GM12878 (cell line): ENCODE measurements around the gene SIGLEC10. TPM values are rescaled to one million over a fixed set of nuclear protein-coding genes. Genes with fewer than 3 reads are reported as not detected.

ENCODE experiments used
- CEBPB ChIP-seq, 2 experiments: fragments of 150-350 bp in 1 of 2; IDR thresholded peaks; 2 replicates each; pipeline ENCODE4 v1.6.1; 2012 to 2014; ENCODE audit warnings: low read depth in 2 of 2, low read length in 2 of 2, borderline replicate concordance in 1 of 2, inconsistent platforms in 1 of 2
- MYC ChIP-seq: IDR thresholded peaks from 2 replicates; pipeline ENCODE4 v1.6.1; 2011; ENCODE audit warnings: mild to moderate bottlenecking, low read length, moderate library complexity, inconsistent platforms; ENCODE audit not compliant: insufficient read depth, insufficient replicate concordance, insufficient read length, severe bottlenecking
- NBN ChIP-seq: fragments of 450-650 bp; IDR thresholded peaks from 2 replicates; pipeline ENCODE4 v1.6.1; 2016
- SMARCA5 ChIP-seq: fragments of 450-650 bp; IDR thresholded peaks from 2 replicates; pipeline ENCODE4 v1.6.1; 2017; ENCODE audit warnings: mild to moderate bottlenecking
- SMC3 ChIP-seq: IDR thresholded peaks from 2 replicates; pipeline ENCODE4 v1.6.1; 2011; ENCODE audit warnings: low read length, improper control_type of control experiment, borderline replicate concordance
- TAF1 ChIP-seq: IDR thresholded peaks from 2 replicates; pipeline ENCODE4 v1.6.1; 2011; ENCODE audit warnings: mild to moderate bottlenecking, low read depth, low read length, borderline replicate concordance
- ZZZ3 ChIP-seq: IDR thresholded peaks from 2 replicates; pipeline ENCODE4 v1.6.1; 2011; ENCODE audit warnings: low read depth; ENCODE audit not compliant: control insufficient read depth, insufficient read length
- polyA plus RNA-seq, 11 experiments: library from polyadenylated mRNA; depleted of rRNA in 4 of 11; unstranded in 6 of 11; stranded (reverse) in 5 of 11; fragments of >200 nt; fragmentation: Nextera tagmentation in 4 of 11; fragmentation: Illumina TruSeq in 1 of 11; extraction: Ambion mirVana in 4 of 11; extraction: Trizol in 1 of 11; gene quantifications; 1 replicate in 1 of 11; 2 replicates in 10 of 11; pipeline versions ENCODE4 v1.2.1 to v1.2.3, GENCODE V29; 2011 to 2016; ENCODE audit warnings: inconsistent platforms in 2 of 11, missing spikeins in 2 of 11, low read depth in 1 of 11
- total RNA-seq, 4 experiments: library from RNA; depleted of rRNA in 3 of 4; stranded (reverse); fragments of >200 nt in 3 of 4; fragmentation: Illumina TruSeq in 1 of 4; extraction: Trizol in 1 of 4; gene quantifications; 2 replicates each; pipeline versions ENCODE4 v1.2.1 to v1.2.3, GENCODE V29; 2013 to 2021
- TF ChIP-seq, protein P1 (sequence below): fragments of 450-650 bp; IDR thresholded peaks from 2 replicates; pipeline ENCODE4 v1.6.1; 2017; ENCODE audit warnings: antibody characterized with exemption, mild to moderate bottlenecking, moderate library complexity
- TF ChIP-seq, protein P2 (sequence below): IDR thresholded peaks from 2 replicates; pipeline ENCODE4 v1.6.1; 2012; ENCODE audit warnings: mild to moderate bottlenecking, low read depth, low read length
- TF ChIP-seq, protein P3 (sequence below): fragments of 450-650 bp; IDR thresholded peaks from 2 replicates; pipeline ENCODE4 v1.6.1; 2017; ENCODE audit warnings: borderline replicate concordance
- TF ChIP-seq, protein P4 (sequence below): fragments of 450-650 bp; IDR thresholded peaks from 2 replicates; pipeline ENCODE4 v1.6.1; 2017; ENCODE audit warnings: mild to moderate bottlenecking
- TF ChIP-seq, protein P5 (sequence below): fragments of 450-650 bp; IDR thresholded peaks from 2 replicates; pipeline ENCODE4 v1.6.1; 2017; ENCODE audit warnings: mild to moderate bottlenecking, moderate library complexity

The SIGLEC10 gene
- total and polyA plus RNA-seq, 10 of the 15 experiments (the other 5 are each of a cell fraction or from before 2014, with no cell fraction given) = 2.3 to 16.8 (median 7.8) TPM

DNA sequence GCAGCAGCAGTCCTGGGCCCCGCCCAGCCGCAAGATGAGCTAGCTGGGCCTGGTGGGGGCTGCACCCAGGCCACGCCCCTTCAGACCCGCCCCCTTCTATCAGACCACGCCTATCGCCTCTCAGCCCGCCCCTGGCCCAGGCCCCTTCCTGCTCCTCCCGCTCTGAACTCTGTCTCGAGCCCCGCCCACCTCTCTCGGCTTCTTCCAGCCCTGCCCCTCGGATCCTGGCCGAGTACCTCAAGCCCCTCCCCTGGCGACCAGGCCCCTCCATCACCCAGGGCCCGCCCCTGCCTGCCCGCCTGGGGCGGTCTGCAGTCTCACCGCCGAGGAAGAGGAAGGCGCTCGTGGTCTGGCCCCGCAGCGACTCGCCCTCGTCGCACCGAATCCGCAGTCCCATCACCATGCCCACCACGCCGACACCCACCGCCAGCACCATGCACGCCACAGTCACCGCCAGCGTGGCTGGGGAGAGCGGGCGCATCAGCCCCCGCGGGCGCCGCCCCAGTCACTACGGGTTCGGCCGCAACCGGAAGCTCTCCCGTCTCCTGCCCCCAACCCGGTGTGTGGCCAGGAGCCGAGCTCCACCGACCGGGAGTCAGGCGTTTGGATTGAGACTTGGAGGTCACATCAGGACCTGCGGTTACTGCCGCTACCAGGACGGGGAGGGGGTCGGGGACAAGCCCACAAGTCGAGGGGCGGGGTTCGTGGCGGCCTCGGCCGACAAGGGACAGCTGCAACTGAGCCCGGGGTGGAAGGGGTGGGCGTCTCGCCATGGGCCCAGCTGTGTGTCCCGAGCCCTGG lies 49.7 kb downstream of the SIGLEC10 start (continued):
- TF ChIP-seq, protein P1, sequence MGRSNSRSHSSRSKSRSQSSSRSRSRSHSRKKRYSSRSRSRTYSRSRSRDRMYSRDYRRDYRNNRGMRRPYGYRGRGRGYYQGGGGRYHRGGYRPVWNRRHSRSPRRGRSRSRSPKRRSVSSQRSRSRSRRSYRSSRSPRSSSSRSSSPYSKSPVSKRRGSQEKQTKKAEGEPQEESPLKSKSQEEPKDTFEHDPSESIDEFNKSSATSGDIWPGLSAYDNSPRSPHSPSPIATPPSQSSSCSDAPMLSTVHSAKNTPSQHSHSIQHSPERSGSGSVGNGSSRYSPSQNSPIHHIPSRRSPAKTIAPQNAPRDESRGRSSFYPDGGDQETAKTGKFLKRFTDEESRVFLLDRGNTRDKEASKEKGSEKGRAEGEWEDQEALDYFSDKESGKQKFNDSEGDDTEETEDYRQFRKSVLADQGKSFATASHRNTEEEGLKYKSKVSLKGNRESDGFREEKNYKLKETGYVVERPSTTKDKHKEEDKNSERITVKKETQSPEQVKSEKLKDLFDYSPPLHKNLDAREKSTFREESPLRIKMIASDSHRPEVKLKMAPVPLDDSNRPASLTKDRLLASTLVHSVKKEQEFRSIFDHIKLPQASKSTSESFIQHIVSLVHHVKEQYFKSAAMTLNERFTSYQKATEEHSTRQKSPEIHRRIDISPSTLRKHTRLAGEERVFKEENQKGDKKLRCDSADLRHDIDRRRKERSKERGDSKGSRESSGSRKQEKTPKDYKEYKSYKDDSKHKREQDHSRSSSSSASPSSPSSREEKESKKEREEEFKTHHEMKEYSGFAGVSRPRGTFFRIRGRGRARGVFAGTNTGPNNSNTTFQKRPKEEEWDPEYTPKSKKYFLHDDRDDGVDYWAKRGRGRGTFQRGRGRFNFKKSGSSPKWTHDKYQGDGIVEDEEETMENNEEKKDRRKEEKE = no peak
- no peak for TF ChIP-seq TAF1
- no peak for TF ChIP-seq ZZZ3
- TF ChIP-seq CEBPB (IDR thresholded peaks at IDR 0.05; ENCODE audit: borderline replicate concordance in 1 of 2, low read depth in 2 of 2, low read length in 2 of 2) = no peak
- no peak for TF ChIP-seq SMARCA5
- TF ChIP-seq, protein P2, sequence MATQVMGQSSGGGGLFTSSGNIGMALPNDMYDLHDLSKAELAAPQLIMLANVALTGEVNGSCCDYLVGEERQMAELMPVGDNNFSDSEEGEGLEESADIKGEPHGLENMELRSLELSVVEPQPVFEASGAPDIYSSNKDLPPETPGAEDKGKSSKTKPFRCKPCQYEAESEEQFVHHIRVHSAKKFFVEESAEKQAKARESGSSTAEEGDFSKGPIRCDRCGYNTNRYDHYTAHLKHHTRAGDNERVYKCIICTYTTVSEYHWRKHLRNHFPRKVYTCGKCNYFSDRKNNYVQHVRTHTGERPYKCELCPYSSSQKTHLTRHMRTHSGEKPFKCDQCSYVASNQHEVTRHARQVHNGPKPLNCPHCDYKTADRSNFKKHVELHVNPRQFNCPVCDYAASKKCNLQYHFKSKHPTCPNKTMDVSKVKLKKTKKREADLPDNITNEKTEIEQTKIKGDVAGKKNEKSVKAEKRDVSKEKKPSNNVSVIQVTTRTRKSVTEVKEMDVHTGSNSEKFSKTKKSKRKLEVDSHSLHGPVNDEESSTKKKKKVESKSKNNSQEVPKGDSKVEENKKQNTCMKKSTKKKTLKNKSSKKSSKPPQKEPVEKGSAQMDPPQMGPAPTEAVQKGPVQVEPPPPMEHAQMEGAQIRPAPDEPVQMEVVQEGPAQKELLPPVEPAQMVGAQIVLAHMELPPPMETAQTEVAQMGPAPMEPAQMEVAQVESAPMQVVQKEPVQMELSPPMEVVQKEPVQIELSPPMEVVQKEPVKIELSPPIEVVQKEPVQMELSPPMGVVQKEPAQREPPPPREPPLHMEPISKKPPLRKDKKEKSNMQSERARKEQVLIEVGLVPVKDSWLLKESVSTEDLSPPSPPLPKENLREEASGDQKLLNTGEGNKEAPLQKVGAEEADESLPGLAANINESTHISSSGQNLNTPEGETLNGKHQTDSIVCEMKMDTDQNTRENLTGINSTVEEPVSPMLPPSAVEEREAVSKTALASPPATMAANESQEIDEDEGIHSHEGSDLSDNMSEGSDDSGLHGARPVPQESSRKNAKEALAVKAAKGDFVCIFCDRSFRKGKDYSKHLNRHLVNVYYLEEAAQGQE = no peak
- TF ChIP-seq SMC3 = 0 out of 2 replicates have a peak, but pooled peaks have one; percentile 4
- TF ChIP-seq, protein P3, sequence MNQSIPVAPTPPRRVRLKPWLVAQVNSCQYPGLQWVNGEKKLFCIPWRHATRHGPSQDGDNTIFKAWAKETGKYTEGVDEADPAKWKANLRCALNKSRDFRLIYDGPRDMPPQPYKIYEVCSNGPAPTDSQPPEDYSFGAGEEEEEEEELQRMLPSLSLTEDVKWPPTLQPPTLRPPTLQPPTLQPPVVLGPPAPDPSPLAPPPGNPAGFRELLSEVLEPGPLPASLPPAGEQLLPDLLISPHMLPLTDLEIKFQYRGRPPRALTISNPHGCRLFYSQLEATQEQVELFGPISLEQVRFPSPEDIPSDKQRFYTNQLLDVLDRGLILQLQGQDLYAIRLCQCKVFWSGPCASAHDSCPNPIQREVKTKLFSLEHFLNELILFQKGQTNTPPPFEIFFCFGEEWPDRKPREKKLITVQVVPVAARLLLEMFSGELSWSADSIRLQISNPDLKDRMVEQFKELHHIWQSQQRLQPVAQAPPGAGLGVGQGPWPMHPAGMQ = peak; percentile 30; the same call in 1 of the 2 replicates
- TF ChIP-seq, protein P4, sequence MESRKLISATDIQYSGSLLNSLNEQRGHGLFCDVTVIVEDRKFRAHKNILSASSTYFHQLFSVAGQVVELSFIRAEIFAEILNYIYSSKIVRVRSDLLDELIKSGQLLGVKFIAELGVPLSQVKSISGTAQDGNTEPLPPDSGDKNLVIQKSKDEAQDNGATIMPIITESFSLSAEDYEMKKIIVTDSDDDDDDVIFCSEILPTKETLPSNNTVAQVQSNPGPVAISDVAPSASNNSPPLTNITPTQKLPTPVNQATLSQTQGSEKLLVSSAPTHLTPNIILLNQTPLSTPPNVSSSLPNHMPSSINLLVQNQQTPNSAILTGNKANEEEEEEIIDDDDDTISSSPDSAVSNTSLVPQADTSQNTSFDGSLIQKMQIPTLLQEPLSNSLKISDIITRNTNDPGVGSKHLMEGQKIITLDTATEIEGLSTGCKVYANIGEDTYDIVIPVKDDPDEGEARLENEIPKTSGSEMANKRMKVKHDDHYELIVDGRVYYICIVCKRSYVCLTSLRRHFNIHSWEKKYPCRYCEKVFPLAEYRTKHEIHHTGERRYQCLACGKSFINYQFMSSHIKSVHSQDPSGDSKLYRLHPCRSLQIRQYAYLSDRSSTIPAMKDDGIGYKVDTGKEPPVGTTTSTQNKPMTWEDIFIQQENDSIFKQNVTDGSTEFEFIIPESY = no peak
- TF ChIP-seq, protein P5, sequence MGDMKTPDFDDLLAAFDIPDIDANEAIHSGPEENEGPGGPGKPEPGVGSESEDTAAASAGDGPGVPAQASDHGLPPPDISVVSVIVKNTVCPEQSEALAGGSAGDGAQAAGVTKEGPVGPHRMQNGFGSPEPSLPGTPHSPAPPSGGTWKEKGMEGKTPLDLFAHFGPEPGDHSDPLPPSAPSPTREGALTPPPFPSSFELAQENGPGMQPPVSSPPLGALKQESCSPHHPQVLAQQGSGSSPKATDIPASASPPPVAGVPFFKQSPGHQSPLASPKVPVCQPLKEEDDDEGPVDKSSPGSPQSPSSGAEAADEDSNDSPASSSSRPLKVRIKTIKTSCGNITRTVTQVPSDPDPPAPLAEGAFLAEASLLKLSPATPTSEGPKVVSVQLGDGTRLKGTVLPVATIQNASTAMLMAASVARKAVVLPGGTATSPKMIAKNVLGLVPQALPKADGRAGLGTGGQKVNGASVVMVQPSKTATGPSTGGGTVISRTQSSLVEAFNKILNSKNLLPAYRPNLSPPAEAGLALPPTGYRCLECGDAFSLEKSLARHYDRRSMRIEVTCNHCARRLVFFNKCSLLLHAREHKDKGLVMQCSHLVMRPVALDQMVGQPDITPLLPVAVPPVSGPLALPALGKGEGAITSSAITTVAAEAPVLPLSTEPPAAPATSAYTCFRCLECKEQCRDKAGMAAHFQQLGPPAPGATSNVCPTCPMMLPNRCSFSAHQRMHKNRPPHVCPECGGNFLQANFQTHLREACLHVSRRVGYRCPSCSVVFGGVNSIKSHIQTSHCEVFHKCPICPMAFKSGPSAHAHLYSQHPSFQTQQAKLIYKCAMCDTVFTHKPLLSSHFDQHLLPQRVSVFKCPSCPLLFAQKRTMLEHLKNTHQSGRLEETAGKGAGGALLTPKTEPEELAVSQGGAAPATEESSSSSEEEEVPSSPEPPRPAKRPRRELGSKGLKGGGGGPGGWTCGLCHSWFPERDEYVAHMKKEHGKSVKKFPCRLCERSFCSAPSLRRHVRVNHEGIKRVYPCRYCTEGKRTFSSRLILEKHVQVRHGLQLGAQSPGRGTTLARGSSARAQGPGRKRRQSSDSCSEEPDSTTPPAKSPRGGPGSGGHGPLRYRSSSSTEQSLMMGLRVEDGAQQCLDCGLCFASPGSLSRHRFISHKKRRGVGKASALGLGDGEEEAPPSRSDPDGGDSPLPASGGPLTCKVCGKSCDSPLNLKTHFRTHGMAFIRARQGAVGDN = no peak
- peak; percentile 60 for TF ChIP-seq NBN
- TF ChIP-seq MYC = peak; percentile 7
